Thyroid gland (tissue), 4 donors: ENCODE data around the gene CSF1R. TPM values are rescaled to one million over a fixed set of nuclear protein-coding genes. Genes with fewer than 3 reads are reported as not detected.

ENCODE experiments used
- DNase-seq, 2 donors: peaks; one replicate each; pipeline ENCODE4 v3.0.0-alpha.2; 2019
- H3K27ac ChIP-seq, 3 donors: fragments of 200-600 bp; sonication (generic); 1 replicate in 2 of 3; 2 replicates in 1 of 3; pipeline ENCODE4 v1.5.1; 2016 to 2019; ENCODE audit warnings: mild to moderate bottlenecking in 1 of 3, moderate library complexity in 1 of 3
- H3K27me3 ChIP-seq: fragments of 200-600 bp; sonication (generic); one replicate; pipeline ENCODE4 v1.5.1; 2019
- H3K36me3 ChIP-seq, 2 donors: fragments of 200-600 bp; sonication (generic); one replicate each; pipeline ENCODE4 v1.5.1; 2016 to 2019
- H3K4me1 ChIP-seq, 2 donors: fragments of 200-600 bp; sonication (generic); one replicate each; pipeline ENCODE4 v1.5.1; 2017 to 2019
- H3K4me3 ChIP-seq, 3 donors: fragments of 200-600 bp; sonication (generic); replicated peaks in 1 of 3; 1 replicate in 2 of 3; 2 replicates in 1 of 3; pipeline ENCODE4 v1.5.1; 2016; ENCODE audit warnings: mild to moderate bottlenecking in 1 of 3
- H3K9me3 ChIP-seq: fragments of 200-600 bp; sonication (generic); one replicate; pipeline ENCODE4 v1.5.1; 2017
- POLR2A ChIP-seq, 2 donors: fragments of 450-650 bp; IDR thresholded peaks; one replicate each; pipeline ENCODE4 v1.6.1; 2017; ENCODE audit warnings: antibody characterized with exemption in 2 of 2, mild to moderate bottlenecking in 2 of 2, moderate library complexity in 1 of 2
- WGBS, 2 donors: methylation state at CpG; one replicate each; pipeline ENCODE4 v1.1.5; 2017; 5-methylcytosine and 5-hydroxymethylcytosine counted together
- intact Hi-C: fragments of 100-400 bp; cut with DNase I; formaldehyde crosslinking; loops from one replicate; pipeline ENCODE4 v1.15.1; 2023
- total RNA-seq, 4 donors: library from RNA; depleted of rRNA; stranded (reverse); fragments of >200 nt; gene quantifications; one replicate each; pipeline ENCODE4 v1.2.3, GENCODE V29; 2016
- TF ChIP-seq, protein P1 (sequence below), 6 experiments: fragments of 200-600 bp in 3 of 6; fragments of 450-650 bp in 3 of 6; sonication (generic) in 3 of 6; IDR thresholded peaks; one replicate each; pipeline ENCODE4 v1.5.1; 2016 to 2019; ENCODE audit warnings: antibody characterized with exemption in 6 of 6, mild to moderate bottlenecking in 2 of 6, inconsistent platforms in 1 of 6, moderate library complexity in 1 of 6

CSF1R gene
- 10 to 100 TPM in 3 of 4 donors, 1 to 10 TPM in 1; 9.1 to 14.1 (median 11.4) TPM for total RNA-seq

GRCh38 chr5:150085950-150086715 lies at the start of gene CSF1R:
TSS of gene CSF1R (minus strand) at chr5:150086554. CDS start at chr5:150086427, 127 bp downstream.
- 81 to 86% methylated on average over 9 of the region's 9 CpGs for WGBS, 2 donors
- no peak within 1 kb of the TSS for H3K27ac ChIP-seq
- no peak for DNase-seq
- no peaks in the 10 kb centered on the region for H3K9me3 ChIP-seq
- peaks cover 0 to 5% of the 10 kb centered on the region in 2 donors for H3K4me1 ChIP-seq
- H3K27me3 ChIP-seq: no peaks in the 10 kb centered on the region
- H3K4me3 ChIP-seq: no peak within 1 kb of the TSS
- TF ChIP-seq POLR2A (IDR thresholded peaks at IDR 0.05): no peak
- intact Hi-C loops: no loop called here
- H3K36me3 ChIP-seq: no peaks in the 10 kb centered on the region

DNA sequence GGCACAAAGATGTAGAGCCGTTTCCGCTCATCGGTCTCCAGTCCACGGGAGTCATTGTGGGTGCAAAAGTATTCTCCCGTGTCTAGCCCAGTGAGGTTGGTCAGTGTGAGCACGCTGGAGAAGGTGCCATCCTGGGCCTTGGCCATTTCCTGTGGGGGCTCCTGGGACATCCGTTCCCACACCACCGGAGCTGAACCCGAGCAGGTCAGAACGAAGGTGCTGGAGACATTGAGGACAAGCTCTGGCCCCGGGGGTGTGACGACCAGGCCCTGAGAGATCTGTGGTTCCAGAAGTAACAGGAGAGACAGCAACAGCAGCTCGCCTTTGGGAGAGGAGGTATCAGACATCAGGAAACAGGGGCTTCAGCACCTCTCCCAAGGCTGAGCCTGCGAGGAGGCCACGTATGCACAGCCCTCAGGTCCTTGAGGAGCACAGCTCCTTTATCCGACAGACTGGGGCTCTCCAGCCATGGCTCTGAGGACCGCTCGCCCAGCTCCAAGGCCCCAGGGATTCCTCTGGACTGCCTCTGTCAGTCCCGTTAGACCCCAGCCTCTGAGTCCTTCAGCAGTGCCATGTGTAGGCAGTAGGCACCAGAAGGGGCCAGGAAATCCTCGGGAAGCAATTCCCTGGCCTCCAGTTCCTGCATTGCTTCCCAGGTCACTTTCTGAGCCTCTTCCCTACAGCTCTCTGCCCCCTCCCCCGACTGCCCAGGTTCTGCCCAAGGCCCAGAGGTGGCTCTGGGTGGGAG lies 49.4 kb upstream of the CSF1R start:
- DNase-seq: no peak
- 76 to 81% methylated on average over 18 to 20 of the region's 21 CpGs for WGBS, 2 donors
- no peaks in the 10 kb centered on the region for H3K27me3 ChIP-seq
- TF ChIP-seq, protein P1, sequence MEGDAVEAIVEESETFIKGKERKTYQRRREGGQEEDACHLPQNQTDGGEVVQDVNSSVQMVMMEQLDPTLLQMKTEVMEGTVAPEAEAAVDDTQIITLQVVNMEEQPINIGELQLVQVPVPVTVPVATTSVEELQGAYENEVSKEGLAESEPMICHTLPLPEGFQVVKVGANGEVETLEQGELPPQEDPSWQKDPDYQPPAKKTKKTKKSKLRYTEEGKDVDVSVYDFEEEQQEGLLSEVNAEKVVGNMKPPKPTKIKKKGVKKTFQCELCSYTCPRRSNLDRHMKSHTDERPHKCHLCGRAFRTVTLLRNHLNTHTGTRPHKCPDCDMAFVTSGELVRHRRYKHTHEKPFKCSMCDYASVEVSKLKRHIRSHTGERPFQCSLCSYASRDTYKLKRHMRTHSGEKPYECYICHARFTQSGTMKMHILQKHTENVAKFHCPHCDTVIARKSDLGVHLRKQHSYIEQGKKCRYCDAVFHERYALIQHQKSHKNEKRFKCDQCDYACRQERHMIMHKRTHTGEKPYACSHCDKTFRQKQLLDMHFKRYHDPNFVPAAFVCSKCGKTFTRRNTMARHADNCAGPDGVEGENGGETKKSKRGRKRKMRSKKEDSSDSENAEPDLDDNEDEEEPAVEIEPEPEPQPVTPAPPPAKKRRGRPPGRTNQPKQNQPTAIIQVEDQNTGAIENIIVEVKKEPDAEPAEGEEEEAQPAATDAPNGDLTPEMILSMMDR (IDR thresholded peaks at IDR 0.05): no peak
- TF ChIP-seq POLR2A (IDR thresholded peaks at IDR 0.05): no peak
- no peak overlapping the region for H3K4me3 ChIP-seq
- H3K27ac ChIP-seq: peak overlapping the region in 1 of 3 donors; percentile 6
- H3K36me3 ChIP-seq: no peaks in the 10 kb centered on the region
- peaks cover 15 to 52% of the 10 kb centered on the region in 2 donors for H3K4me1 ChIP-seq
- intact Hi-C loops: no loop called here
- H3K9me3 ChIP-seq: no peaks in the 10 kb centered on the region

- intact Hi-C loops: loop anchor here (5.0 kb wide), 1 partner anchor 83 kb away; no protein-coding TSS in a partner anchor
- no peaks in the 10 kb centered on the region for H3K27me3 ChIP-seq
- no peak overlapping the region for H3K27ac ChIP-seq
- H3K4me3 ChIP-seq: no peak overlapping the region
- WGBS, 2 donors: 71 to 75% methylated on average over 7 of the region's 7 CpGs
- peaks cover 11 to 43% of the 10 kb centered on the region in 2 donors for H3K4me1 ChIP-seq
- TF ChIP-seq, protein P1 (IDR thresholded peaks at IDR 0.05): no peak
- no peak for TF ChIP-seq POLR2A (IDR thresholded peaks at IDR 0.05)
- H3K9me3 ChIP-seq: no peaks in the 10 kb centered on the region
- no peak for DNase-seq
- no peaks in the 10 kb centered on the region for H3K36me3 ChIP-seq
Observed at GRCh38 chr5:150134198-150134588, 47.8 kb upstream of the CSF1R start.

DNA sequence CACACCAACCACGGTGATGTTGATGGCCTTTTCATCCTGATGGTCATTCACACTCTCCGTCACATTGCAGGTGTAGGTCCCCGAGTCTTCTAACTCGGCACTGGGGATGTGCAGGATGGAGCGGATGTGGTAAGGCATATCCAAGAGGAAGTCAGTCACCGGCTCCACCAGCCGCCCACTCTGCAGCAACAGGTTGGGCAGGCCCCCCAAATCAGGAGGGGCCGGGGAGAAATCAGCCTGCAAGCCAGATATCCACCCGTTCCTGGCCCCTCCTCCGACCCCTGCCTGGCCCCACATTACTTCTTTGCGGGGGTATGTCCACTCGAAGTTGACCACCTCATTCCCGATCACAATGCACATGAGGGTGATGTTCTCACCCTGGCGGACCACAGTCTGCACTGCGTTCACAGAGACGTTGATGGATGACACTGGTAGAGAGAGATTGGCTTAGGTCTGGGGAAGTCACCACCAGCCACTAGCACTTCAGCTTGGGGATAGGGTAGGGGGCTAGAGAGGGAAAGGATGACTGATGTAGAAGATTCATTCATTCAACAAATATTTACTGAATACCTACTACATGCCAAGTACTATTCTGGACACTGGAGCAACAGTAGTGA lies 47.3 kb upstream of the CSF1R start:
- intact Hi-C loops: loop anchor here (5.0 kb wide), 1 partner anchor 84 kb away; no protein-coding TSS in a partner anchor

DNA sequence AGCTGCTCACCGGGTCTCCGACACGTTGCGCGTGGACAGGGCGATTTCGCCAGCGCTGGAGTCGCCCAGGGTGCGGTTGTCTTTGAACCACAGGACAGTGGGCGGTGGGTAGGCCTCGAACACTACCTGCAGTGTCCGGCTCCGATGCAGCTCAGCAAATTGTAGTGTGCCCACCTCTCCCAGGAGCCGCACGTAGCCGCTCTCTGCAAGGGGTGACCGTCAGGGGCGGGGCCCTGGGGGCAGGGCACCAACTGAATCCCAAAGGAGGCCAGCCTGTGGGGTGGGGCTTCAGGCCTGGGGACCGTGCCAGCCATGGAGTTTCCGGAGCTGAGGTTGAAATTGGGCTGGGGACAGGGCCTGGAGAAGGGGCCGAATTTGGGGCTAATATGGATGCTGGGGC lies 46.4 kb upstream of the CSF1R start:
- no peak for DNase-seq
- WGBS, 2 donors: 89 to 90% methylated on average over 17 to 21 of the region's 22 CpGs
- no peak overlapping the region for H3K4me3 ChIP-seq
- H3K9me3 ChIP-seq: no peaks in the 10 kb centered on the region
- TF ChIP-seq, protein P1 (IDR thresholded peaks at IDR 0.05): no peak
- no peak for TF ChIP-seq POLR2A (IDR thresholded peaks at IDR 0.05)
- H3K36me3 ChIP-seq: no peaks in the 10 kb centered on the region
- no peaks in the 10 kb centered on the region for H3K27me3 ChIP-seq
- H3K27ac ChIP-seq: no peak overlapping the region
- intact Hi-C loops: loop anchor here (5.0 kb wide), 1 partner anchor 85 kb away; no protein-coding TSS in a partner anchor
- peaks cover 0 to 28% of the 10 kb centered on the region in 2 donors for H3K4me1 ChIP-seq

More for the DNA sequence above, 47.3 kb upstream of the CSF1R start:
- Histone ChIP-seq H3K9me3 (no peaks in the 10 kb centered on the region), H3K27me3 (no peaks in the 10 kb centered on the region), H3K4me1 (peaks cover 6 to 38% of the 10 kb centered on the region in 2 donors), H3K36me3 (no peaks in the 10 kb centered on the region), H3K27ac (no peak overlapping the region), H3K4me3 (no peak overlapping the region)
- WGBS, 2 donors: 84 to 88% methylated on average over 16 of the region's 16 CpGs
- no peak for TF ChIP-seq POLR2A (IDR thresholded peaks at IDR 0.05)
- TF ChIP-seq, protein P1 (IDR thresholded peaks at IDR 0.05): no peak
- no peak for DNase-seq
